Tibial nerve (tissue), 3 donors: ENCODE results near the gene MARK2.

ENCODE experiments used
- POLR2A ChIP-seq, 2 donors: fragments of 450-650 bp; IDR thresholded peaks; one replicate each; pipeline ENCODE4 v1.6.1; 2017; ENCODE audit warnings: antibody characterized with exemption in 2 of 2, mild to moderate bottlenecking in 2 of 2, moderate library complexity in 2 of 2
- TF ChIP-seq, protein P1 (sequence below), 5 experiments: fragments of 200-600 bp in 3 of 5; fragments of 450-650 bp in 2 of 5; sonication (generic) in 3 of 5; IDR thresholded peaks; one replicate each; pipeline ENCODE4 v1.5.1; 2016 to 2019; ENCODE audit warnings: antibody characterized with exemption in 5 of 5, mild to moderate bottlenecking in 3 of 5, moderate library complexity in 2 of 5

DNA sequence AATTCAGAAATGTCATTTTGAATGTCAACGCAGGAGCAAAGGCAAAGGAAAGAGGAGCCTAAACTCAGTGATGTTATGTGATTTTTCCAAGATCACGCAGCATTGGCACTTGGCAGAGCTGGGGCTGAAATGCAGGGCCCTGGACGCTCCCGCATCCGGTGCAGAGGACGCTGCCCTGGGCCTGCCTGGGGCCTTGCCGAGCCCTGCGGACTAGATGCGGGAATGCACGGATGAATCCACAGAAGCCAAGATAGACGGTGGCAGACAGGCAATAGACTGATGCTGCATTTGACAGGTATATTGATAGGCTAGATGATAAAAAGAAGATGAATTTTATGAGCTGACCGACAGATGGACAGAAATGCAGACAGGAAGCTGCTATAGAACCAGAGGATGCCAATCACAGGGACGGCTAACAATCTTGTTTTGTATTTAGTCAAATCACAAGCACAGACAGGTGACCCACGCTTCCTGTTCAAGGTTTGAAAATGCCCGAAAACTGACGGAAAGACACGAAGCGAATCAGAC is 696 bp upstream of the MARK2 start:
- TF ChIP-seq POLR2A (IDR thresholded peaks at IDR 0.05), result no peak
- TF ChIP-seq, protein P1, sequence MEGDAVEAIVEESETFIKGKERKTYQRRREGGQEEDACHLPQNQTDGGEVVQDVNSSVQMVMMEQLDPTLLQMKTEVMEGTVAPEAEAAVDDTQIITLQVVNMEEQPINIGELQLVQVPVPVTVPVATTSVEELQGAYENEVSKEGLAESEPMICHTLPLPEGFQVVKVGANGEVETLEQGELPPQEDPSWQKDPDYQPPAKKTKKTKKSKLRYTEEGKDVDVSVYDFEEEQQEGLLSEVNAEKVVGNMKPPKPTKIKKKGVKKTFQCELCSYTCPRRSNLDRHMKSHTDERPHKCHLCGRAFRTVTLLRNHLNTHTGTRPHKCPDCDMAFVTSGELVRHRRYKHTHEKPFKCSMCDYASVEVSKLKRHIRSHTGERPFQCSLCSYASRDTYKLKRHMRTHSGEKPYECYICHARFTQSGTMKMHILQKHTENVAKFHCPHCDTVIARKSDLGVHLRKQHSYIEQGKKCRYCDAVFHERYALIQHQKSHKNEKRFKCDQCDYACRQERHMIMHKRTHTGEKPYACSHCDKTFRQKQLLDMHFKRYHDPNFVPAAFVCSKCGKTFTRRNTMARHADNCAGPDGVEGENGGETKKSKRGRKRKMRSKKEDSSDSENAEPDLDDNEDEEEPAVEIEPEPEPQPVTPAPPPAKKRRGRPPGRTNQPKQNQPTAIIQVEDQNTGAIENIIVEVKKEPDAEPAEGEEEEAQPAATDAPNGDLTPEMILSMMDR (IDR thresholded peaks at IDR 0.05), result no peak
